Adrenal gland (tissue), 12 donors: ENCODE measurements around the gene NPR3. TPM values are rescaled to one million over a fixed set of nuclear protein-coding genes. Genes with fewer than 3 reads are reported as not detected.

Source experiments
- DNase-seq, 7 donors: peaks; one replicate each; pipeline ENCODE4 v3.0.0-alpha.2; 2019 to 2020
- H3K27ac ChIP-seq, 5 donors: fragments of 200-600 bp; sonication (generic) in 4 of 5; 1 replicate in 3 of 5; 2 replicates in 2 of 5; pipeline versions ENCODE4 v1.5.1 to v1.8.0; 2016 to 2020; ENCODE audit warnings: mild to moderate bottlenecking in 1 of 5
- H3K27me3 ChIP-seq: fragments of 200-600 bp; 2 replicates; pipeline ENCODE4 v1.8.0; 2021
- H3K36me3 ChIP-seq, 2 donors: fragments of 200-600 bp; replicated peaks in 1 of 2; 1 replicate in 1 of 2; 2 replicates in 1 of 2; pipeline versions ENCODE4 v1.5.1 to v1.8.0; 2018 to 2022
- H3K4me1 ChIP-seq, 2 donors: fragments of 200-600 bp; replicated peaks in 1 of 2; 1 replicate in 1 of 2; 2 replicates in 1 of 2; pipeline versions ENCODE4 v1.5.1 to v1.8.0; 2018 to 2021
- H3K4me3 ChIP-seq, 4 donors: fragments of 200-600 bp; sonication (generic) in 3 of 4; one replicate each; pipeline ENCODE4 v1.5.1; 2016 to 2018
- H3K9me3 ChIP-seq, 3 donors: fragments of 200-600 bp; sonication (generic) in 1 of 3; replicated peaks in 1 of 3; 1 replicate in 2 of 3; 2 replicates in 1 of 3; pipeline versions ENCODE4 v1.5.1 to v1.8.0; 2016 to 2021
- CTCF ChIP-seq, 6 experiments: fragments of 450-650 bp in 4 of 6; fragments of 200-600 bp in 2 of 6; sonication (generic) in 1 of 6; IDR thresholded peaks; 1 replicate in 5 of 6; 2 replicates in 1 of 6; pipeline versions ENCODE4 v1.5.1 to v1.8.0; 2016 to 2021; ENCODE audit warnings: antibody characterized with exemption in 6 of 6, mild to moderate bottlenecking in 2 of 6, moderate library complexity in 1 of 6
- POLR2A ChIP-seq, 2 donors: fragments of 450-650 bp; IDR thresholded peaks; one replicate each; pipeline ENCODE4 v1.6.1; 2017; ENCODE audit warnings: antibody characterized with exemption in 2 of 2, mild to moderate bottlenecking in 2 of 2, moderate library complexity in 1 of 2
- WGBS, 4 donors: extraction: QIAGEN DNeasy Blood & Tissue Kit in 2 of 4; methylation state at CpG; one replicate each; pipeline versions ENCODE4 v1.1.5 to v1.1.7; 2013 to 2017; 5-methylcytosine and 5-hydroxymethylcytosine counted together
- intact Hi-C, 2 donors: fragments of 100-400 bp; cut with DNase I; formaldehyde crosslinking; loops; one replicate each; pipeline versions ENCODE4 v1.14.1 to v1.15.0; 2022 to 2023
- polyA plus RNA-seq, 3 donors: library from polyadenylated mRNA; stranded (reverse); fragments of 200-250 nt in 2 of 3; fragments of 350-450 nt in 1 of 3; fragmentation: Illumina TruSeq in 1 of 3; extraction: RNeasy Lipid Tissue Mini Kit (QIAGEN cat#74804) in 1 of 3; gene quantifications; one replicate each; pipeline ENCODE4 v1.2.3, GENCODE V29; 2013 to 2014
- total RNA-seq, 9 donors: library from RNA; depleted of rRNA in 4 of 9; stranded (reverse); fragments of >200 nt in 4 of 9; fragments of 120-200 nt in 1 of 9; fragmentation: NEBNext Ultra II Directional in 1 of 9; extraction: Animal tissue kit (Norgen Biotek cat#: 25700) in 1 of 9; gene quantifications; one replicate each; pipeline versions ENCODE4 v1.1.0 to v1.2.4, GENCODE V29; 2013 to 2023
- donor health status: healthy with polysubstance abuse.
- donor health status: Bipolar disorder and iron deficiency.
- donor health status: DM: yes; HTN: yes; CAD: no.
- donor health status: DM: no; HTN: no; CAD: no.
- donor health status: DM: no; HTN: no; CAD: no.
- donor health status: DM: yes; HTN: yes; CAD: no.

NPR3 gene
- total and polyA plus RNA-seq, 12 donors = 1.8 to 156 (median 9.3) TPM

GRCh38 chr5:32810804-32811203, 99.7 kb downstream of the NPR3 start:
- WGBS, 4 donors = 32 to 55% (median 50%) methylated on average over 2 of the region's 2 CpGs
- no peak overlapping the region for H3K27ac ChIP-seq

DNA sequence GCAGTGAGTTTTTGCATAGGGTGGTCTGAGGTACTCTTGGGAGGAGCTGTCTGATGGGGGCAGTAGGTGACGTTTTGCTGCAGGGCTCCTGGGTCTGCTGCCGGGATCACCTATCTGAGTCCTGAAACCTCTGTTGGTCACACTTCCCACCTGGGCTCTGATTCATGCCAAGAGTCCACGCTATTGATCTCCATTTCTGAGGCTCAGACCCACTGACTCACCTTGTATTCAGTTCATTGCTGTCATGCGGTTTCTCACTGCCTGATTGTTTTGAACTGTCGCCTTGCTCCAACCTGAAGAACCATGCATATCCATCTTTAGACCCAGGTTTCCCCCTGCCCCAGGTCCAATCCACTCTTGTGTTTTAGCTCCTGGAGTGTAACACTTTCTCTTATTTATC, 101.3 kb downstream of the NPR3 start:
- Histone ChIP-seq H3K27me3 (no peaks in the 10 kb centered on the region), H3K36me3 (no peaks in the 10 kb centered on the region), H3K4me1 (peaks cover 8 to 13% of the 10 kb centered on the region in 2 donors), H3K27ac (no peak overlapping the region), H3K4me3 (no peak overlapping the region), H3K9me3 (no peaks in the 10 kb centered on the region)
- no peak for DNase-seq
- 87 to 100% (median 94%) methylated on average over 4 to 5 of the region's 5 CpGs for WGBS, 4 donors
- intact Hi-C loops = no loop called here
- TF ChIP-seq POLR2A (IDR thresholded peaks at IDR 0.05) (no peak), CTCF (IDR thresholded peaks at IDR 0.05) (no peak)

More at GRCh38 chr5:32810804-32811203, 99.7 kb downstream of the NPR3 start:
- no peak overlapping the region for H3K4me3 ChIP-seq
- no peaks in the 10 kb centered on the region for H3K27me3 ChIP-seq
- H3K36me3 ChIP-seq = no peaks in the 10 kb centered on the region
- H3K9me3 ChIP-seq = no peaks in the 10 kb centered on the region
- peaks cover 11 to 13% of the 10 kb centered on the region in 2 donors for H3K4me1 ChIP-seq
- intact Hi-C loops = no loop called here
- peak; percentile 20 to 71 (median 42) for DNase-seq
- TF ChIP-seq POLR2A (IDR thresholded peaks at IDR 0.05) (no peak), CTCF (IDR thresholded peaks at IDR 0.05) (no peak)

DNA sequence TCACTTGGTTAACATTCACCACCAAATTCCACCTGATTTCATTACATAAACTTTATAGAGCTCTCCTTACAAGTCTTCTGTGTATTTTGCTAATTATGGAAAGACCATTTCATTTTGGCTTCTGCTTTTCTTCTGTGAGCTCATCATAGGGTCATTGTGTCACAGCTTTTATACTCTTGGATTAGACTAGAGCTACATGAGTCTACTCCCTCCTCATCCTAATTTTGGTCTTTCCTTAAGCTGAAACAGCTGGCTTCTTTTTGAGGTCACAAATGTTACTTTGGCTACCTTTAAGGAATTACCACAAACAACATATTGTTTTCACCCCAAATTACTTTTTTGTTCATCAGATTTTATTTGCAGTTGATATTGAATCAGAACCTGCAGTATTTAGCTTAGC, 103.0 kb downstream of the NPR3 start:
- DNase-seq = no peak
- H3K27me3 ChIP-seq = no peaks in the 10 kb centered on the region
- H3K4me3 ChIP-seq = no peak overlapping the region
- no peak for TF ChIP-seq POLR2A (IDR thresholded peaks at IDR 0.05)
- no peak for TF ChIP-seq CTCF (IDR thresholded peaks at IDR 0.05)
- H3K9me3 ChIP-seq = no peaks in the 10 kb centered on the region
- H3K4me1 ChIP-seq = peaks cover 8 to 13% of the 10 kb centered on the region in 2 donors
- H3K36me3 ChIP-seq = no peaks in the 10 kb centered on the region
- no peak overlapping the region for H3K27ac ChIP-seq
- intact Hi-C loops = no loop called here

- Histone ChIP-seq H3K4me1 (peaks cover 8 to 13% of the 10 kb centered on the region in 2 donors), H3K27me3 (no peaks in the 10 kb centered on the region), H3K9me3 (no peaks in the 10 kb centered on the region), H3K4me3 (no peak overlapping the region), H3K36me3 (no peaks in the 10 kb centered on the region), H3K27ac (no peak overlapping the region)
- no peak for DNase-seq
- TF ChIP-seq CTCF (IDR thresholded peaks at IDR 0.05) (no peak), POLR2A (IDR thresholded peaks at IDR 0.05) (no peak)
- intact Hi-C loops = no loop called here
Measured at GRCh38 chr5:32814620-32815019, 103.5 kb downstream of the NPR3 start.
